Femur (tissue), 1 donor: ENCODE data around the gene ATM.

Experiments used
- DNase-seq: peaks from one replicate; pipeline ENCODE4 v3.0.0-alpha.2; 2017

Gene ATM, protein sequence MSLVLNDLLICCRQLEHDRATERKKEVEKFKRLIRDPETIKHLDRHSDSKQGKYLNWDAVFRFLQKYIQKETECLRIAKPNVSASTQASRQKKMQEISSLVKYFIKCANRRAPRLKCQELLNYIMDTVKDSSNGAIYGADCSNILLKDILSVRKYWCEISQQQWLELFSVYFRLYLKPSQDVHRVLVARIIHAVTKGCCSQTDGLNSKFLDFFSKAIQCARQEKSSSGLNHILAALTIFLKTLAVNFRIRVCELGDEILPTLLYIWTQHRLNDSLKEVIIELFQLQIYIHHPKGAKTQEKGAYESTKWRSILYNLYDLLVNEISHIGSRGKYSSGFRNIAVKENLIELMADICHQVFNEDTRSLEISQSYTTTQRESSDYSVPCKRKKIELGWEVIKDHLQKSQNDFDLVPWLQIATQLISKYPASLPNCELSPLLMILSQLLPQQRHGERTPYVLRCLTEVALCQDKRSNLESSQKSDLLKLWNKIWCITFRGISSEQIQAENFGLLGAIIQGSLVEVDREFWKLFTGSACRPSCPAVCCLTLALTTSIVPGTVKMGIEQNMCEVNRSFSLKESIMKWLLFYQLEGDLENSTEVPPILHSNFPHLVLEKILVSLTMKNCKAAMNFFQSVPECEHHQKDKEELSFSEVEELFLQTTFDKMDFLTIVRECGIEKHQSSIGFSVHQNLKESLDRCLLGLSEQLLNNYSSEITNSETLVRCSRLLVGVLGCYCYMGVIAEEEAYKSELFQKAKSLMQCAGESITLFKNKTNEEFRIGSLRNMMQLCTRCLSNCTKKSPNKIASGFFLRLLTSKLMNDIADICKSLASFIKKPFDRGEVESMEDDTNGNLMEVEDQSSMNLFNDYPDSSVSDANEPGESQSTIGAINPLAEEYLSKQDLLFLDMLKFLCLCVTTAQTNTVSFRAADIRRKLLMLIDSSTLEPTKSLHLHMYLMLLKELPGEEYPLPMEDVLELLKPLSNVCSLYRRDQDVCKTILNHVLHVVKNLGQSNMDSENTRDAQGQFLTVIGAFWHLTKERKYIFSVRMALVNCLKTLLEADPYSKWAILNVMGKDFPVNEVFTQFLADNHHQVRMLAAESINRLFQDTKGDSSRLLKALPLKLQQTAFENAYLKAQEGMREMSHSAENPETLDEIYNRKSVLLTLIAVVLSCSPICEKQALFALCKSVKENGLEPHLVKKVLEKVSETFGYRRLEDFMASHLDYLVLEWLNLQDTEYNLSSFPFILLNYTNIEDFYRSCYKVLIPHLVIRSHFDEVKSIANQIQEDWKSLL (N-terminal part only)

DNA sequence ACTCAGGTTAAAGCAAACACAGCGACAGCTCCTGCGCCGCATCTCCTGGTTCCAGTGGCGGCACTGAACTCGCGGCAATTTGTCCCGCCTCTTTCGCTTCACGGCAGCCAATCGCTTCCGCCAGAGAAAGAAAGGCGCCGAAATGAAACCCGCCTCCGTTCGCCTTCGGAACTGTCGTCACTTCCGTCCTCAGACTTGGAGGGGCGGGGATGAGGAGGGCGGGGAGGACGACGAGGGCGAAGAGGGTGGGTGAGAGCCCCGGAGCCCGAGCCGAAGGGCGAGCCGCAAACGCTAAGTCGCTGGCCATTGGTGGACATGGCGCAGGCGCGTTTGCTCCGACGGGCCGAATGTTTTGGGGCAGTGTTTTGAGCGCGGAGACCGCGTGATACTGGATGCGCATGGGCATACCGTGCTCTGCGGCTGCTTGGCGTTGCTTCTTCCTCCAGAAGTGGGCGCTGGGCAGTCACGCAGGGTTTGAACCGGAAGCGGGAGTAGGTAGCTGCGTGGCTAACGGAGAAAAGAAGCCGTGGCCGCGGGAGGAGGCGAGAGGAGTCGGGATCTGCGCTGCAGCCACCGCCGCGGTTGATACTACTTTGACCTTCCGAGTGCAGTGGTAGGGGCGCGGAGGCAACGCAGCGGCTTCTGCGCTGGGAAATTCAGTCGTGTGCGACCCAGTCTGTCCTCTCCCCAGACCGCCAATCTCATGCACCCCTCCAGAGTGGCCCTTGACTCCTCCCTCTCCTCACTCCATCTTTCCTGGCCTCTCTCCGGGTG, at the start of gene ATM, which contains the start of gene NPAT:
Gene ATM, plus strand, starts transcription at position 494 of the 774 bp plus-strand sequence. CDS start 4,558 bp downstream, outside the sequence.
Gene NPAT, minus strand, starts transcription at position 65 of the 774 bp plus-strand sequence. CDS start 102 bp downstream, outside the sequence.
- DNase-seq, result peak; percentile 100

DNA sequence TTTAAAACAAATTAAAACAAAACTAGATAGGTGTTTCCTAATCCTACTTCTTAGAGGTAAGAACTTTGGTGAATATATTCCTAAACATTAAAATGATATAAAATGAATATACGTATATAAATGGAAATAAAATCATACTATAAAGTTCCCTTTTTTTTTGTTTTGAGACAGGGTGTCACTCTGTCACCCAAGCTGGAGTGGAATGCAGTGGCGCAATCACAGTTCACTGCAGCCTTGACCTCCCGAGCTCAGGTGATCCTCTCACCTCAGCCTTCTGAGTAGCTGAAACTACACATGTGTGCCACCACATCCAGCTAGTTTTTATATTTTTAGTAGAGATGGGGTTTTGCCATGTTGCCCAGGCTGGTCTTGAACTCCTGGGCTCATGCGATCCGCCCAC, 45.3 kb upstream of the ATM start:
- DNase-seq, result no peak

DNA sequence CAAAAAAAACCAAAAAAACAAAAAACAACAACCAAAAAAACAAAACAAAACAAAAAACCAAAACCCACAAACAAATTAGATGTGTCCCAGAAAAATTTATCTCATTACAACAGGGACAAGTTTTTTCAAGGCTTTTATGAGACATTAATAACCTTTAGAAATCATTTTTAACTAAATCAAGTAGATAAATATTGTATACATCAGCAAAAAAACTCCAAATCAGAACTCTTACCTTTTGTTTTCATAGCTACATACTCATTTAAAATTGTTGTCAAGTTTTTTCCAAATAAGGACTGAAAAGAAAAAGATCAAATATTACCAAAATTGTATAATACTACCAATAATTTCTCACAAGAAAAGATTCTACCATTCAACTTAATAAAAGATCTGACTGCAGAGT, 29.1 kb upstream of the ATM start:
- no peak for DNase-seq

DNA sequence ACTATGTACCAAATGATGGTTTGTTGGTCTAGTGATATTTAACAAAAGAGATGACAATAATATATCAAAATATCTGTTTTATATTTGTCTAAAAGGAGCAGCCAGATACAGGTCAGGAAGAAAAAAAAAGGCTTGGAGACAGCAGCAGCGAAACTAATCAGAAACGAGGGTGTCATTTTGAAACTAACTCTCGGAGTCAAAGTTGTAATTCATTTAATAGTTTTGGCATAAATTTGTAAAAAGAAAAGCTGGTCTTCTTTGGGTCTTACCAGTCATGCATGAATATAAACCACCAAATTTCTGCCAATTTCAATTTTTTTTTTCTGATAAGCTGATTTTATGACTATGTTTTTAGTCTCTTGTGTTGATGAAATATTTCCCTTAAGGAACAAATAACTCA, 26.0 kb upstream of the ATM start:
- DNase-seq, result no peak

DNA sequence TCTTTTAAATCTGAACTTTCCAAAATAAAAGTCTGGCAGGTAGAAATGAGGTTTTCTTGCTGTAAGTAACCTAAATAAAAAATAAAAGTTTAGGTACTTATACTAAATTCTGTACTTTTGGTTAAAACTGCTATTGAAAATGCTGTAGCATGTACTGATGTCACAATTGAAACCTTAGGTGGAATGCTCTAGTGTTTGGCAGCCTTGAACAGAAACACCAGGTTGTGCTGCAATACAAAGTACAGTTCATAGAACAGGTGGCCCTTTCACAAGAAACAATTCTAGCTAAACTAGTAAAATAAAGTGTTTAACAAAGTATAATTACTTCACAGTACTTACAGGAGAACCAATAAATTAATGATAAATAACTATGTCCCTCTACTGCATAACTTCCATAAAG, 25.5 kb upstream of the ATM start:
- no peak for DNase-seq

DNA sequence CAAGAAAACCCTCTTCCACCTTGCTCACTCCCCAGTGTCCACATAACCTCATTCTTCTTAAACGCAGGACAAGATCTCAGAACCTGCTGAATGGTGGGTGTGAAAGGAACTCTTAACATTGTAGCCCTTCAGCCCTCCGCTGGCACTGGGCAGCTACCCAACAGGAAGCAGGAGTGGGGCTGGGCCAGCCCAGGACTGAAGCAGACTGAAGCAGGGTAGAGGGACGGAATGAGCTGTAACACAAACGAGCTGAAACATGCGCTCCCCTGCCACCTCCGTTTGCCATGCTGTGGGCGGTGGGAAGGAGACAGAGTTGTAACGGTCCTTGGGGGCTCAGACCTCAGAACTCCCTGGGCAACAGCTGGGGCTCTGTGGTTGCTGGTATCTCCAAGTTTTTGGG, 24.0 kb upstream of the ATM start:
- DNase-seq, result no peak

DNA sequence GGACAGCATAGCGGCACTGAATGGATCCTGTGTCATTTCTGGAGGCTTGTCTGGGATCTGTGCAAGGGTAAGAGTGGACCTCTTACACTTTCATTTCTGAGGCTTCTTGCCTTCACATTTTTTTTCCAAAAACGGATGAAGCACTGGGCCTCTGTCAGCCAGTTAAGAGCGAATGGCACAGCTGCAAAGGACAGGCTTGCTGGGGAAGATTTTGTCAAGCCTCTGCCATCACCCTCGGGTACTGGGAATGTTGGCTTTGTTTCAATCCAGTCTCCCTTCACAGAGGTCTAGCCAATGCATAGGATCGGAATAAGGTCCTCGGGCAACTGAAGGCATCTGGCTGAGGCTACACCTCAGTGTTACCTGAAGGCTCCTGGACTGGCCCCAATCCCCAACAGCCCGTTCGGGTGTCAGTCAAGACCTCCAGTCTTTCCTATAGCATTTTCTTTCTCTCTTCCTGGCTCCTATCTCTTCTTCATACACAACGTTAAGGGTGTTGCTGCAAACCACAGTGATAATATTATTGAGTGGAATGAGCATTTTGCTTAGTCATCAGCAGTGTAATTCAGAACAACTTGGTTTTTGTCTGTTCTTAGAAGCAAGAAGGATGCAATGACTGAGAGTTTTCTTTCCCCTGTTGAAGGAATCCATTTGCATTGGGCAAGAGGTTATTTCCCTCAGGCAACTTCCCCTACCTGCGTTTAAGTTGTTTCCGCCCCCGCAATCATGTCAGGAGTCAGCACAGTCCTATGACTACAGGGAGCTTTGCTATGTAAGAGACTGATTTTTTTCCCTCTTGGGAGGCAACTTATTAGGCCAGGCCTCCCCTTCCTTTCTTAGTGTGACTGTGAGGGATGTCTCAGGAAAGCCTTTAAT, 23.2 kb upstream of the ATM start:
- DNase-seq, result no peak

DNA sequence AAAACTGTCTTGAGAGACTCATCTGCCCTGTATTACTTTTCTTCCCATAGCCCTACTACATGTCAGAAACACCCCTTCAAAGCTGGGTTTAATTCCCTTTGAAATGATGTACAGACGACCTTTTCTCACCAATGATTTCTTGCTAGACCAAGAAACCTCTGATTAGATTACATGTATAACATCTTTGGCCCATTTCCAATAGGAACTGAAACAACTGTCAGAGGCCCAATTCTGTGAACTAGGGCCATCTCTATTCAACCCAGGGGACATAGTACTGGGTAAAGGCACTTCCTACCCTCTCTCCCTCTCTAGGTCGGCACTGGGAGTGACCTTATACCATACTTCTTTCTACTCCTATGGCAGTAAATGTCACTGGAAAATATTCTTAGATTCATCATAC, 19.8 kb upstream of the ATM start:
- no peak for DNase-seq

DNA sequence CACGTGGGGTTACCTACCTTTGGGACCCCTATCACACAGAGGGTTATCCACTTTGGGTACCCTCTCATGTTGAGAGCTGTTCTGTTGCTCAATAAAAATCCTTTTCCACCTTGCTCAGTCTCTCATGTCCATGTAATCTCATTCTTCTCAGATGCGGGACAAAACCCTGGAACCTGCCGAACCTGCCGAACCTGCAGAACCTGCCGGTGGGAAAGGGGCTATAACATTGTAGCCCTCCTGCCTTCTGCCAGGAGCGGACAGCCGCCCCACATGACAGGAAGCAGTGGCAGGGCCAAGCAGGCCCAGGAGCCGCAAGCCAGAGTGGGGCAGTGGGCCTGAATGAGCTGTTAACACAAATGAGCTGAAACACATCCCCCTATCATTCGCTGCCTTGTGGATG, 18.5 kb upstream of the ATM start:
- no peak for DNase-seq

DNA sequence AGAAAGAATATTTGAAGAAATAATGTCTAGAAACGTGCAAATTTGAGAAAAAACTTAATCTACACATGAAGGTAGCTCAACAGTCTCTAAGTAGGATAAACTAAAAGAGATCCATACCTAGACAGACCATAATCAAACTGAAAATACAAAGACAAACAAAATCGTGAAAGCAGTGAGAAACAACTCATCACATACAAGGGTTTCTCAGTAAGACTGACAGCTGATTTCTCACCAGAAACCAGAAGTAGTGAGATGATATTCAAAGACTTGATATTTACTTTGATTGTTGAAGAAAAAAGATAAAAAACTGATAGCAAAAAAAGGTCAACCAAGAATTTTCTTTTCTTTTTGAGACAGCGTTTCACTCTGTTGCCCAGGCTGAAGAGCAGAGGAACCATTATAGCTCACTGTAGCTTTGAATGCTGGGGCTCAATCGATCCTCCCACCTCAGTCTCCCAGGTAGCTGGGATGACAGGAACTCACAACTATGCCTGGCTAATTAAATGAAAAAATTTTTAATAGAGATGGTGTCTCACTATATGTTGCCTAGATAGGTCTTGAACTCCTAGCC, 17.9 kb upstream of the ATM start:
- DNase-seq, result no peak

DNA sequence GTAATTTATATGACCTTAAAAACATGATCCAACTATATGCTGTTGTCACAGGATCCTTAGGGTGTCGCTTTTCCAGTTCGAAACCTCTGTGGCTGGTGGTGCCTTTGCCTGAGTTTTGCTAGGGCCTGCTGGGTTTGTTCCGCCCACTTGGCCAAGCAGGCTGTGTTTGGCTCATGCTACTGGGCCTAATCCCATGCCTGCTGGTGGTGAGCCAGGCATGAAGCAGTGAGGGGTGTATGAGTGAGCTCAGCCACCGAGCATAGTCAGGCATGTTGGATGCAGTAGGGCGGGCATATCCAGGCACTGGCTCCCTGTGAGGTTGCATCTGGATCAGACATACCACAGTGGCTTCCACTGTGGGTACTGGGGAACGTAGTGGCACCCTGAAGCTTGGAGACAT, 16.7 kb upstream of the ATM start:
- DNase-seq, result no peak

DNA sequence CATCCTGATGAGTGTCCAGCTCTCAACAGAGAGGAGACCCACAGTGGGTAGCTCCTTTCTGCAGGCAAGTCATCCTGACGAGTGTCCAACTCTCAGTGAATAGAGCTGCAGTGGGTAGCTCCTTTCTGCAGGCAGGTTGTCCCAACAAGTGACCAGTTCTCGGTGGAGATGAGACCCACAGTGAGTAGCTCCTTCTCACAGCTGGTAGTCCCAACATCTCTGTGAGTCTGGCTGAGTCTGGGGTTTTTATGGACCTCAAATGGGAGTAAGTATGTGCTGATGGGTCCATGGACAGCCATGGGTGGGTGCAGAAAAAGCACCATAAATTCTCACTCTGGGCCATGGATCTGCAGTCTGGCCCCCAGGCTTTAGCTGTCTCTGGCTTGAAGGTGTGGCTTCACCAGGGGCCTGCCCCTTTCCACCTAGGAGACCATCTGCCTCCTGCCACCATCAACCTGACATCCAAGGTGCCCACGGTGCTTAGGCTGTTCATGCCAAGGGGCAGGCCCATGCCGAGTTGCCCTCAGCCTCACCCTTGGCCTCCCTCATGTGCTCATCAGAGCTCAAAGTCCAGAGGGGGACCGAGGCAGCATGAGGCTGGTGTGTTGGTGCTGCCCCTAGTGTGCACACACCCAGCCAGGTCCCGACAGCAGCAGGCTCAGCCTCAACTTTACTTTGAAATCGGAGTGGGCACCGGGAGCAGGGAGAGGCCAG, 15.7 kb upstream of the ATM start:
- DNase-seq, result no peak

DNA sequence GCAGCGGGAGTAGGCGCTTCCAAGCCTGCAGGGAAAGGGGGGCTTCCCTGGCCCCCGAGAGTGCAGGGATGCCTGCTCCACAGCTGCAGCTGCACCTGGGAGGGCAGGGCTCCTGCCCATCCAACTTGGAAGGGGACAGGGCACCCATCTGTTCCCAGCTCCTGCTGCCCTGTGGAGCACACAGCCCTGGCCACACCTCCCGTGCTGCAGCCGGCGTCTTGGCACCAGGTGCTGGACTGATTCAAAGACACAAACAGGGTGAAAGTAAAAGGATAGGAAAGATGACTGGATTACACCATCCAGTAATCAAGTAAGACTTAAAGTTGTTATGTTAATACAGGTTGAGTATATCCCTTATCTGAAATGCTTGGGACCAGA, 15.2 kb upstream of the ATM start:
- DNase-seq, result no peak

DNA sequence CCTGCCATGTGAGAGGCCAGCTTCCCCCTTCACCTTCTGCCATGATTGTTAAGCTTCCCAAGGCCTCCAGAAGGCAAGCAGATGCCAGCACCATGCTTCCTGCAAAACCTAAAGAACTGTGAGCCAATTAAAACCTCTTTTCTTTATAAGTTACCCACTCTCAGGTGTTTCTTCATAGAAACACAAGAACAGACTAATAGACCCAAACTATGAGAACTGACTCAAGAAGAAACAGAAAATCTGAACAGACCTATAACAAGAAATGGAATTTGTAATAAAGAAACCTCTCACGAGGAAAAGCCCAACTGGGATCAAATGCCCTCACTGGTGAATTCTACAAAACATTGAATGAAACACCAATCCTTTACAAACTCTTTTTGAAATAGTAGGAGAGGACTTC, 12.4 kb upstream of the ATM start:
- DNase-seq, result no peak

DNA sequence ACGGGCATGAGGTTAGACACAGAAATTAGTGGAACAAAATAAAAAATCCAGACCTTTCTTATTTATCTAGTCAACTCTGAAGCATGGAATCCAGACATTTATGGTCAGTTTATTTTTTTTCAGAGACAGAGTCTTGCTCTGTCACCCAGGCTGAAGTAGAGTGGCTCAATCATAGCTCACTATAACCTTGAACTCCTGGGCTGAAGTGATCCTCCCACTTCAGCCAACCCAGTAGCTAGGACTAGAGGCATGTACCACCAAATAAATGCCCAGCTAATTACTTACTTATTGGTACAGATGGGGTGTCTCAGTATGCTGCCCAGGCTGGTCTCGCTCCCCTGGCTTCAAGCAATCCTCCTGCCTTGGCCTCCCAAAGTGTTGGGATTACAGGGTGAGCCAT, 9.1 kb upstream of the ATM start:
- no peak for DNase-seq

DNA sequence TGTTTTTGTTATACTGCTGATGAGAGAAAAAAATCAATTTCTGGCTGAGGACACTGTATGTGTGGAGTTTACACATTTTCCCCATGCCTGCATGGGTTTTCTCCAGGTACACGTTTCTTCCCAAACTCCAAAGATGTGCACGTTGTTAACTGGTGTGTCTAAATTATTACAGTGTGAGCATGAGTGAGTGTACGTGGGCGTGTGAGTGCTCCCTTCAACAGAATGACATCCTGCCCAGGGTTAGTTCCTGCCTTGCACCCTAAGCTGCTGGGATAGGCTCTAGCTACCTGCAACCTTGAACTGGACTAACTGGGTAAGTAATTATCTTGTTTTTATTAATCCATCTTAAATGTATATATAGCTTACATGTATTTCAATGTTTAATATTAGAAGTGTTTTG, 5.9 kb upstream of the ATM start:
- DNase-seq, result no peak

DNA sequence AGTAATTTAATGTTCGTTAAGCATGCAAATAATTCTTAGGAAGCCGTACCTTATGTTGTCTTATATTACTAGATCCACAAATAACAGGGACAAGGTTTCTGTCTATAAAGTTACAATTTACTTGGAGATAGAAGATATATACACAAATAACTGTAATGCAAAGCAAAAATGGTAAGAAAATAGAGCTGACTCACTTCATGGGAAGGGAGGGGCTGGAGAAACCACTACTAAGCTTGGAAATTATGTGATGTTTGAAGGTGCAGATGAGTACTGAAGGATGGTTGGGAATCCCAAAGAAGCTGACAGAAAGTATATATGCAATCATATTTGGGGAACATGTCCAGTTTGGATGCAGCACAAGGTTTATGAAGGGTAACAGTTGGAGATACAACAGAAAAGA, 4.4 kb upstream of the ATM start:
- DNase-seq, result no peak

DNA sequence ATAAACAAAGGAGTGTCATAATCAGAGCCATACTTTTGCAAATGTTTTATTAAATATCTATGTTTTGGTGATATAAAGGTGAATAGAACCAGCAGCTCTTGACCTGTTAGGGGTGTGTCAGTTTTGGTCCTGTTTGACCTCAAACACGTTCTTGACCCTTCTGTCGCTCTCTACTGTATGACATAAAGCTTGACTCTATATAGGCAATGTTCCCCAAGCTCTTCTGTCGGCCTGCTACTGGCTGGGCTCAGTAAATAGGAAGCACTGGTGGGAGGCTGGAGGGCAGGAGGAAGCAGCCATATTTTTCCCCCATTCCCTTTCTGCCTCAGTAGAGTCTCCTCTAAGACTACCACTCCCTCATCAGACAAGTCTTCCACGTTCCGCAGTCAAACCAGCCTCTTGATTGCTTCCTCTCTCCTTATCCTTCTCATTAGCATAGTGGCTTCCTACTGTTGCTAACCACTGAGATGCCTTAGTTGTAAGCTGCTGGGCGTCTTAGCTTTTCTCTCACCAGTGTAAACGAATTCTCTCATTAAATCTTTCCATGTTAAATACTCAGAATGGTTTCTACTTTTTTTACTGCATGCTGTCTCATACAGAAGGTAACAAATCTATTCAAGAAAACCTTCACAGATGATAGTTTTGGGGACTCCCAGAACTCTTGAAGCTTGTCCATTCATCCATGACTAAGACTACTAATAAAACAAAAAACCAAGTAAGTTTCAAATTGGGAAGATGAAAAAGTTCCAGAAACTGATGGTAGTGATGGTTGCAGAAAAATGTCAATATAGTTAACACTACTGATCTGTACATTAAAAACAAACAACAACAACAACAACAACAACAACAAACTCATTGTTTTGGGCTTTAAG, 3.7 kb upstream of the ATM start:
- no peak for DNase-seq

DNA sequence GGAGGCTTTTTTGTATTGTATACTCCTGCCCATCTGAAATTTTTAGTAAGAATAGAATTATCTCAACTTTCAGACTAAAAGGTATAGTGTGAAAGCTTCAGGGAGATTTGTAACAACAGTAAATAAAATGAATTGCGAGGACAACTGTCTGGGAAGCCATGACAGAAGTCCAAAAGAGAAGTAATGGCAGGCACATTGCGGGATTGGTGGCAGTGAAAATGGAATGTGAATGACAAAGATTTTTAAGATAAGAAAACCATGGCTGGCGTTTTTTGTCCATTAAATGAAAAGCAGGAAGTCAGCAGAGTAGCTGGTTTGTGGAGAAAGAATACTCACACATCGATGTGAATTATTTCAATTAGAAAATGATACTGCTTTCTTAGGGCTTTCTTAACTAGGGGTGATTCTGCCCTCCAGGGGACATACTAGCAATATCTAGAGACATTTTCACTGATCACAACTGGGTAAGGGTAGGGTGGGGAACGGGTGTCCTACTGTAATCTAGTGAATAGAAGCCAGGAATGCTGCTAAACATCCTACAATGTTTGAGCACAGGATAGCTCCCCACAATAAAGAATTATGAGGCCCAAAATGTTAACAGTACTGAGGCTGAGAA, 2.0 kb upstream of the ATM start:
- DNase-seq, result no peak
